ENCODE data around the gene PCGF2. TPM values are rescaled to one million over a fixed set of nuclear protein-coding genes. Genes with fewer than 3 reads are reported as not detected.

PCGF2 gene
- total and polyA plus RNA-seq, 9 of the 15 experiments (the other 6 are each of a cell fraction or from before 2014, with no cell fraction given): 1.3 to 33.4 (median 7.0) TPM

DNA sequence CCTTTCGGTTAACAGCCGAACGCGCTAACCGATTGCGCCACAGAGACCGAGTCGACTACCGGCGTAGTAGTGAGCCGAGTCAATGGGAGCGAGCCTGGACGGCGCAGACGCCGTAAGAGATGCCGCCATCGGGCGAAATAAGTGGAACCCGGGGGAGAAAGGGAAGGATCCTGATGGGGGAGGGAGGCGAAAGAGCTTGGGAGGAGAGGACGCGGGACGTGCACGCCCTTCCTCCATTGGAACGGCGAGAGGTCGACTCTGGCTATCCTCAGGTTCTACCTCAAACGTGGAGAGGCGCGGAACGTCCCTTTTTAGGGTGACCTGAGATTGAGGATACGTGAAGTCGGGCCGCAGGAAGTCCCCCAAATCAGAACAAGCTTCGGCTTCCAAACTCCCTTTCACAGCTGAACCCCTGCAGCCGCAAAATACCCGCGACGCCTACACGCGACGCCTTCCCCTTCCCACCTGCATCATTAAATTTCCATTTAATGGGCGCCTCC is 3.7 kb upstream of the PCGF2 start (continued):
- peak in 1 of 2 experiments; percentile 88; a peak in 2 of 4 replicates for TF ChIP-seq ARNT (IDR thresholded peaks at IDR 0.05)
- TF ChIP-seq GABPB1 (CRISPR knock-in tag; IDR thresholded peaks at IDR 0.05): peak; percentile 10
- TF ChIP-seq MBD2 (IDR thresholded peaks at IDR 0.05; ENCODE audit: borderline replicate concordance, low read depth): no peak
- 0 out of 2 replicates have a peak, but pooled peaks have one; percentile 76 for TF ChIP-seq GATAD2A (IDR thresholded peaks at IDR 0.05)
- TF ChIP-seq, protein P1, sequence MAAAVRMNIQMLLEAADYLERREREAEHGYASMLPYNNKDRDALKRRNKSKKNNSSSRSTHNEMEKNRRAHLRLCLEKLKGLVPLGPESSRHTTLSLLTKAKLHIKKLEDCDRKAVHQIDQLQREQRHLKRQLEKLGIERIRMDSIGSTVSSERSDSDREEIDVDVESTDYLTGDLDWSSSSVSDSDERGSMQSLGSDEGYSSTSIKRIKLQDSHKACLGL (CRISPR knock-in tag; IDR thresholded peaks at IDR 0.05; ENCODE audit: borderline replicate concordance, poor library complexity, severe bottlenecking): no peak
- no peak for TF ChIP-seq GTF2E2 (tag; IDR thresholded peaks at IDR 0.05)
- no peak for TF ChIP-seq ZEB2 (IDR thresholded peaks at IDR 0.05)
- TF ChIP-seq ADNP (tag; IDR thresholded peaks at IDR 0.05): peak; percentile 84
- TF ChIP-seq E2F3 (CRISPR knock-in tag; IDR thresholded peaks at IDR 0.05): peak; percentile 32; the same call in 1 of the 2 replicates
- TF ChIP-seq, protein P2, sequence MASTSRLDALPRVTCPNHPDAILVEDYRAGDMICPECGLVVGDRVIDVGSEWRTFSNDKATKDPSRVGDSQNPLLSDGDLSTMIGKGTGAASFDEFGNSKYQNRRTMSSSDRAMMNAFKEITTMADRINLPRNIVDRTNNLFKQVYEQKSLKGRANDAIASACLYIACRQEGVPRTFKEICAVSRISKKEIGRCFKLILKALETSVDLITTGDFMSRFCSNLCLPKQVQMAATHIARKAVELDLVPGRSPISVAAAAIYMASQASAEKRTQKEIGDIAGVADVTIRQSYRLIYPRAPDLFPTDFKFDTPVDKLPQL (IDR thresholded peaks at IDR 0.05; ENCODE audit: extremely low read depth, insufficient read length): no peak
- TF ChIP-seq ZNF780A (CRISPR knock-in tag; IDR thresholded peaks at IDR 0.05): no peak
- no peak for TF ChIP-seq ARHGAP35 (IDR thresholded peaks at IDR 0.05; ENCODE audit: partially characterized antibody)
- no peak for TF ChIP-seq TEAD1 (CRISPR knock-in tag; IDR thresholded peaks at IDR 0.05)
- no peak for TF ChIP-seq PURB (CRISPR knock-in tag; IDR thresholded peaks at IDR 0.05; ENCODE audit: low read depth)
- TF ChIP-seq SUPT5H (IDR thresholded peaks at IDR 0.05): 0 out of 2 replicates have a peak, but pooled peaks have one; percentile 45
- 0 out of 2 replicates have a peak, but pooled peaks have one; percentile 13 for TF ChIP-seq MECOM (CRISPR knock-in tag; IDR thresholded peaks at IDR 0.05)
- peak; percentile 26 for TF ChIP-seq RBBP5 (IDR thresholded peaks at IDR 0.05; ENCODE audit: borderline replicate concordance, insufficient read depth, low read length, poor library complexity, severe bottlenecking)
- TF ChIP-seq ESRRA (IDR thresholded peaks at IDR 0.05; ENCODE audit: borderline replicate concordance, low read depth): peak; percentile 40; the same call in 1 of the 2 replicates
- no peak for TF ChIP-seq RFX7 (CRISPR knock-in tag; IDR thresholded peaks at IDR 0.05)
- no peak for TF ChIP-seq ZNF77 (CRISPR knock-in tag; IDR thresholded peaks at IDR 0.05)
- 0 out of 2 replicates have a peak, but pooled peaks have one; percentile 17 for TF ChIP-seq MTA1 (IDR thresholded peaks at IDR 0.05; ENCODE audit: borderline replicate concordance)
- TF ChIP-seq RBM34 (IDR thresholded peaks at IDR 0.05; ENCODE audit: borderline replicate concordance, insufficient read depth, low read length): no peak
- TF ChIP-seq HMG20B (CRISPR knock-in tag; IDR thresholded peaks at IDR 0.05): no peak
- no peak for TF ChIP-seq LEF1 (IDR thresholded peaks at IDR 0.05)
- 0 out of 2 replicates have a peak, but pooled peaks have one; percentile 30 for TF ChIP-seq POLR2AphosphoS2 (IDR thresholded peaks at IDR 0.05; ENCODE audit: low read length)
- TF ChIP-seq MCM2 (IDR thresholded peaks at IDR 0.05; ENCODE audit: low read depth): no peak
- no peak for TF ChIP-seq RBM39 (optimal IDR thresholded peaks at IDR 0.05; ENCODE audit: low read depth, low read length)
- TF ChIP-seq TCF7L2 (IDR thresholded peaks at IDR 0.05; ENCODE audit: low read depth, low read length): no peak
- TF ChIP-seq NFRKB (IDR thresholded peaks at IDR 0.05; ENCODE audit: low read depth): peak; percentile 74
- TF ChIP-seq BRCA1 (IDR thresholded peaks at IDR 0.05): no peak
- TF ChIP-seq BRCA1 (CRISPR knock-in tag; IDR thresholded peaks at IDR 0.05): no peak
- TF ChIP-seq, protein P3, sequence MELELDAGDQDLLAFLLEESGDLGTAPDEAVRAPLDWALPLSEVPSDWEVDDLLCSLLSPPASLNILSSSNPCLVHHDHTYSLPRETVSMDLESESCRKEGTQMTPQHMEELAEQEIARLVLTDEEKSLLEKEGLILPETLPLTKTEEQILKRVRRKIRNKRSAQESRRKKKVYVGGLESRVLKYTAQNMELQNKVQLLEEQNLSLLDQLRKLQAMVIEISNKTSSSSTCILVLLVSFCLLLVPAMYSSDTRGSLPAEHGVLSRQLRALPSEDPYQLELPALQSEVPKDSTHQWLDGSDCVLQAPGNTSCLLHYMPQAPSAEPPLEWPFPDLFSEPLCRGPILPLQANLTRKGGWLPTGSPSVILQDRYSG (tag; conservative IDR thresholded peaks at IDR 0.05; ENCODE audit: low read depth): no peak
- no peak for TF ChIP-seq ZNF143 (CRISPR knock-in tag; IDR thresholded peaks at IDR 0.05)

Data from K562 (cell line).